Ovary (tissue), 10 donors: ENCODE measurements around the gene OR8H2. TPM values are rescaled to one million over a fixed set of nuclear protein-coding genes. Genes with fewer than 3 reads are reported as not detected.
"Not testable (repeated sequence)": the region's sequence is repeated elsewhere in the genome, so short reads cannot be mapped to it uniquely, and the experiment has no call there.

Source experiments
- DNase-seq, 5 donors: peaks; one replicate each; pipeline ENCODE4 v3.0.0-alpha.2; 2019 to 2020
- H3K27ac ChIP-seq, 2 donors: fragments of 200-600 bp; one replicate each; pipeline versions ENCODE4 v1.5.1 to v1.8.0; 2019 to 2022
- H3K27me3 ChIP-seq: fragments of 200-600 bp; one replicate; pipeline ENCODE4 v1.8.0; 2022
- H3K36me3 ChIP-seq: fragments of 200-600 bp; sonication (generic); one replicate; pipeline ENCODE4 v1.5.1; 2019
- H3K4me1 ChIP-seq: one replicate; pipeline ENCODE4 v1.8.1; 2013; ENCODE audit warnings: mild to moderate bottlenecking, moderate library complexity; ENCODE audit not compliant: insufficient read depth
- H3K4me3 ChIP-seq: fragments of 200-600 bp; sonication (generic); one replicate; pipeline ENCODE4 v1.5.1; 2017
- H3K9me3 ChIP-seq, 2 donors: fragments of 200-600 bp in 1 of 2; sonication (generic) in 1 of 2; one replicate each; pipeline versions ENCODE4 v1.5.1 to v1.8.1; 2013 to 2019; ENCODE audit warnings: mild to moderate bottlenecking in 1 of 2, moderate library complexity in 1 of 2
- CTCF ChIP-seq, 3 donors: fragments of 450-650 bp in 2 of 3; fragments of 200-600 bp in 1 of 3; IDR thresholded peaks; one replicate each; pipeline versions ENCODE4 v1.5.1 to v1.8.0; 2016 to 2022; ENCODE audit warnings: antibody characterized with exemption in 3 of 3, mild to moderate bottlenecking in 1 of 3
- EP300 ChIP-seq: sonication (generic); formaldehyde crosslinking; IDR thresholded peaks from one replicate; pipeline ENCODE4 v1.6.1; 2017; ENCODE audit warnings: antibody characterized with exemption
- POLR2A ChIP-seq: fragments of 450-650 bp; IDR thresholded peaks from one replicate; pipeline ENCODE4 v1.6.1; 2017; ENCODE audit warnings: antibody characterized with exemption, mild to moderate bottlenecking, moderate library complexity
- WGBS, 3 donors: extraction: QIAGEN DNeasy Blood & Tissue Kit in 1 of 3; methylation state at CpG; one replicate each; pipeline versions ENCODE4 v1.1.5 to v1.1.7; 2013 to 2017; 5-methylcytosine and 5-hydroxymethylcytosine counted together
- intact Hi-C, 4 donors: fragments of 100-400 bp; cut with DNase I; formaldehyde crosslinking; loops; one replicate each; pipeline versions ENCODE4 v1.11.0 to v1.15.1; 2022 to 2023
- long read RNA-seq, 3 donors: library from polyadenylated mRNA in 2 of 3; unstranded in 2 of 3; transcript quantifications; one replicate each; pipeline ENCODE4 v2.0.0 and lab custom pipeline, GENCODE V29; 2021 to 2026
- polyA plus RNA-seq, 2 donors: library from polyadenylated mRNA; stranded (reverse); fragments of 200-250 nt in 1 of 2; fragments of 350-450 nt in 1 of 2; fragmentation: Illumina TruSeq in 1 of 2; extraction: RNeasy Lipid Tissue Mini Kit (QIAGEN cat#74804) in 1 of 2; gene quantifications; one replicate each; pipeline ENCODE4 v1.2.3, GENCODE V29; 2013 to 2014
- total RNA-seq, 7 donors: library from RNA; depleted of rRNA in 2 of 7; stranded (reverse); fragments of >200 nt in 2 of 7; fragmentation: NEBNext Ultra II Directional in 3 of 7; extraction: Animal tissue kit (Norgen Biotek cat#: 25700) in 3 of 7; gene quantifications; one replicate each; pipeline versions ENCODE4 v1.1.0 to v1.2.4, GENCODE V29; 2016 to 2023
- donor health status: DM: no; HTN: no; CAD: no; lungs with moderate emphysema.
- donor health status: DM: no; HTN: no; CAD: no.
- donor health status: Bipolar disorder and iron deficiency.
- donor health status: DM: yes; HTN: yes; CAD: no.
- donor health status: DM: no; HTN: no; CAD: no.
- donor health status: DM: yes; HTN: yes; CAD: no.

Gene OR8H2, protein sequence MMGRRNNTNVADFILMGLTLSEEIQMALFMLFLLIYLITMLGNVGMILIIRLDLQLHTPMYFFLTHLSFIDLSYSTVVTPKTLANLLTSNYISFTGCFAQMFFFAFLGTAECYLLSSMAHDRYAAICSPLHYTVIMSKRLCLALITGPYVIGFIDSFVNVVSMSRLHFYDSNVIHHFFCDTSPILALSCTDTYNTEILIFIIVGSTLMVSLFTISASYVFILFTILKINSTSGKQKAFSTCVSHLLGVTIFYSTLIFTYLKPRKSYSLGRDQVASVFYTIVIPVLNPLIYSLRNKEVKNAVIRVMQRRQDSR
- total RNA-seq (not detected), polyA plus RNA-seq (not detected)
- long read RNA-seq, donor 1 = 0 reads
- long read RNA-seq, donor 2 = 0 reads
- long read RNA-seq, donor 3 = 0 reads

DNA sequence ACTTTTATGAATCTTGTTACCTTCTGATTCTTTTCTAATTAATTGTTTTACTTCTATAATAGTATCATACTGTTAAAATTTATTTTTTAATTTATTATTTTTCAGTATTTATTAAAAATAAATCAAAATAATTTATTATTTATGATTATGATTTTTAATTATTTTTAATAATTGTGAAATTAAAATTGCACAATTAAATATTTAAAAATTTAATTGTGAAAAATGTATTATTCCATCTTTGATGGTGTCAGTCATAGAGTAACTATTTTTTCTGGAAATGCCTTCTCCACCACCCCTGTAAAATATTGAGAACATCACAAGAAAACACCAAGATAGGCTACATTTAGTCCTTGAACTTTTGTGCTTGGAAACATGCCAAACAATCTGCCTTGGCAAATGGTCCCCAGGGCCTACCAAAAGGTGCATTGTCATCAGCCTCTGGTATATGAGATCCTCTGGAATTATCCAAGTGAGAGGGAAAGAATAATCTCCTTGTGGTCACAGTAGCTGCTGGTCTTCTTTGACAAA is at the start of gene OR8H2:
Gene OR8H2 (plus strand): TSS at position 478 of the 528 bp plus-strand sequence. CDS start 1,356 bp downstream, outside the sequence.
- H3K27me3 ChIP-seq = no peaks in the 10 kb centered on the region
- no peaks in the 10 kb centered on the region for H3K9me3 ChIP-seq
- TF ChIP-seq POLR2A (no peak), CTCF (IDR thresholded peaks at IDR 0.05) (no peak), EP300 (no peak)
- no peaks in the 10 kb centered on the region for H3K36me3 ChIP-seq
- intact Hi-C loops = no loop called here
- H3K4me3 ChIP-seq = no peak within 1 kb of the TSS
- no peak within 1 kb of the TSS for H3K27ac ChIP-seq
- DNase-seq = no peak
- no peaks in the 10 kb centered on the region for H3K4me1 ChIP-seq

- intact Hi-C loops, H3K4me1 ChIP-seq, H3K9me3 ChIP-seq, H3K36me3 ChIP-seq, H3K4me3 ChIP-seq, H3K27me3 ChIP-seq, H3K27ac ChIP-seq, DNase-seq: not testable (repeated sequence)
- 7 to 25% (median 16%) methylated on average over 4 of the region's 4 CpGs for WGBS, 3 donors
These were observed 47.1 kb upstream of the OR8H2 start for GRCh38 chr11:56056366-56056765.

DNA sequence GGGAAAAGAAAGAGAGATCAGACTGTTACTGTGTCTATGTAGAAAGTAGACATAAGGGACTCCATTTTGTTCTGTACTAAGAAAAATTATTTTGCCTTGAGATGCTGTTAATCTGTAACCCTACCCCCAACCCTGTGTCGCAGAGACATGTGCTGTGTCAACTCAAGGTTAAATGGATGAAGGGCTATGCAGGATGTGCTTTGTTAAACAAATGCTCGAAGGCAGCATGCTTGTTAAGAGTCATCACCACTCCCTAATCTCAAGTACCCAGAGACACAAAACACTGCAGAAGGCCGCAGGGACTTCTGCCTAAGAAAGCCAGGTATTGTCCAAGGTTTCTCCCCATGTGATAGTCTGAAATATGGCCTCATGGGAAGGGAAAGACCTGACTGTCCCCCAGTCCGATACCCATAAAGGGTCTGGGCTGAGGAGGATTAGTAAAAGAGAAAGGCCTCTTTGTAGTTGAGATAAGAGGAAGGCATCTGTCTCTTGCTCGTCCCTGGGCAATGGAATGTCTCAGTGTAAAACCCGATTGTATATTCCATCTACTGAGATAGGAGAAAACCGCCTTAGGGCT is 45.7 kb upstream of the OR8H2 start:
- H3K27ac ChIP-seq, H3K4me3 ChIP-seq, H3K4me1 ChIP-seq, H3K27me3 ChIP-seq, DNase-seq, H3K9me3 ChIP-seq, H3K36me3 ChIP-seq, intact Hi-C loops: not testable (repeated sequence)
- WGBS, 3 donors = 30 to 41% (median 31%) methylated on average over 7 of the region's 7 CpGs

- DNase-seq, H3K4me1 ChIP-seq, H3K27me3 ChIP-seq, H3K4me3 ChIP-seq, H3K27ac ChIP-seq, H3K9me3 ChIP-seq, intact Hi-C loops, H3K36me3 ChIP-seq: not testable (repeated sequence)
- WGBS, 3 donors = 72 to 78% (median 76%) methylated on average over 7 of the region's 7 CpGs
These were observed 45.2 kb upstream of the OR8H2 start for GRCh38 chr11:56058260-56058780.

DNA sequence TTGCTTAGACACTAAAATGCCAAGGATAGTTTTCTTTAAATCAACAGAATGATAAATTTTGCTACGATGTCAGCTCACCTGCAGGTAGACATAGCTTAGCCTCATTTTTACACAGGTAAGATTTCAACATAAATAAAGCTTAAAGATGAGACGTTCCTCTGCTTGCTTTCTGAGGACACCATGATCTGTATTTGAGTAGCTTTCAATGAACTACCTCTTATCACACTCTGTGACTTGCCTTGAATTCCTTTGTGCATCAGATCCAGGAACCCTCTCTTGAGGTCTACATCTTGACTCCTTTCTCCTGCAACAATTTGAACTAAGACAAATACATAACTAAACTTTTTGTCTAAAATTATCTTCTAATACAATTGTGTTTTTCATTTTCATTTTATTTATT is 36.5 kb upstream of the OR8H2 start:
- no peaks in the 10 kb centered on the region for H3K9me3 ChIP-seq
- intact Hi-C loops = no loop called here
- no peak for DNase-seq
- no peak overlapping the region for H3K4me3 ChIP-seq
- 65 to 75% (median 68%) methylated on average over 2 of the region's 2 CpGs for WGBS, 3 donors
- TF ChIP-seq EP300 (no peak), CTCF (IDR thresholded peaks at IDR 0.05) (no peak), POLR2A (no peak)
- H3K4me1 ChIP-seq = no peaks in the 10 kb centered on the region
- H3K36me3 ChIP-seq = no peaks in the 10 kb centered on the region
- H3K27me3 ChIP-seq = no peaks in the 10 kb centered on the region
- H3K27ac ChIP-seq = no peak overlapping the region

GRCh38 chr11:56089697-56090096 is 13.8 kb upstream of the OR8H2 start:
- TF ChIP-seq CTCF (IDR thresholded peaks at IDR 0.05) (no peak), POLR2A (no peak), EP300 (no peak)
- Histone ChIP-seq H3K36me3 (no peaks in the 10 kb centered on the region), H3K4me1 (no peaks in the 10 kb centered on the region), H3K27ac (no peak overlapping the region), H3K9me3 (no peaks in the 10 kb centered on the region), H3K4me3 (no peak overlapping the region), H3K27me3 (no peaks in the 10 kb centered on the region)
- whole genome bisulfite sequencing, 3 donors = 63 to 88% (median 68%) methylated on average over 3 of the region's 3 CpGs
- DNase-seq = no peak
- intact Hi-C loops = no loop called here
